Loucy (cell line): ENCODE data around the gene VPS9D1.

Experiments
- CTCF ChIP-seq: fragments of 200-600 bp; sonication (generic); conservative IDR thresholded peaks from 2 replicates; pipeline ENCODE4 v1.5.1; 2014; ENCODE audit warnings: mild to moderate bottlenecking, antibody characterized with exemption, low read length
- EZH2phosphoT487 ChIP-seq: fragments of 200-600 bp; IDR thresholded peaks from 2 replicates; pipeline ENCODE4 v1.6.1; 2018; ENCODE audit warnings: antibody characterized with exemption, mild to moderate bottlenecking, moderate library complexity, borderline replicate concordance

- no peak for TF ChIP-seq EZH2phosphoT487
- peak; percentile 40 for TF ChIP-seq CTCF
Observed at GRCh38 chr16:89700100-89700648, 20.5 kb downstream of the VPS9D1 start.
